Prostate gland (tissue), 2 donors: ENCODE measurements around the gene DNAH6.

Experiments used
- POLR2A ChIP-seq: fragments of 450-650 bp; IDR thresholded peaks from one replicate; pipeline ENCODE4 v1.6.1; 2016; ENCODE audit warnings: antibody characterized with exemption, mild to moderate bottlenecking
- POLR2AphosphoS5 ChIP-seq: sonication (generic); formaldehyde crosslinking; IDR thresholded peaks from one replicate; pipeline ENCODE4 v1.6.1; 2017; ENCODE audit warnings: antibody characterized with exemption
- TF ChIP-seq, protein P1 (sequence below), 4 experiments: fragments of 200-600 bp in 2 of 4; fragments of 450-650 bp in 2 of 4; sonication (generic) in 2 of 4; IDR thresholded peaks; 1 replicate in 3 of 4; 2 replicates in 1 of 4; pipeline ENCODE4 v1.5.1; 2016 to 2019; ENCODE audit warnings: antibody characterized with exemption in 4 of 4, mild to moderate bottlenecking in 2 of 4, moderate library complexity in 2 of 4

DNA sequence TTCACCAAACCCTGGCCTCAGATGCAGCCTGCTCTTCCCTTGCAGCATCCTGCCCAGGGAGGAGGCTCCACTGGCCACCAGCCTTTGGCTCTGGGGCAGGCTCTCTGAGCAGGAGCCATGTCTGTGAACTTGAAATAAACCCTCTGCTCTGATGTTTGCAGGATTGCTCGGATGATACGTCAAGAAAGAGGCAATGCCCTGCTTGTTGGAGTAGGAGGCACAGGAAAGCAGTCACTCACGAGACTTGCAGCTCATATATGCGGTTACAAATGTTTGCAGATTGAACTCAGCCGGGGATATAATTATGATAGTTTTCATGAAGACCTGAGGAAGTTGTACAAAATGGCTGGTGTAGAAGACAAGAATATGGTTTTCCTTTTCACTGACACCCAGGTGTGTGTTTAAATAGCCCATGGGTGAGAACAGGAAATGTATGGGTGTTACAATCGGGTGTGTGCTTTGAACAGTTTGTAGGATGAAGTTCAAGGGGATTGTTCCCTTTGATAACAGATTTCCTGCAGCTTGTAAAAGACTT lies 177.9 kb downstream of the DNAH6 start:
- TF ChIP-seq, protein P1, sequence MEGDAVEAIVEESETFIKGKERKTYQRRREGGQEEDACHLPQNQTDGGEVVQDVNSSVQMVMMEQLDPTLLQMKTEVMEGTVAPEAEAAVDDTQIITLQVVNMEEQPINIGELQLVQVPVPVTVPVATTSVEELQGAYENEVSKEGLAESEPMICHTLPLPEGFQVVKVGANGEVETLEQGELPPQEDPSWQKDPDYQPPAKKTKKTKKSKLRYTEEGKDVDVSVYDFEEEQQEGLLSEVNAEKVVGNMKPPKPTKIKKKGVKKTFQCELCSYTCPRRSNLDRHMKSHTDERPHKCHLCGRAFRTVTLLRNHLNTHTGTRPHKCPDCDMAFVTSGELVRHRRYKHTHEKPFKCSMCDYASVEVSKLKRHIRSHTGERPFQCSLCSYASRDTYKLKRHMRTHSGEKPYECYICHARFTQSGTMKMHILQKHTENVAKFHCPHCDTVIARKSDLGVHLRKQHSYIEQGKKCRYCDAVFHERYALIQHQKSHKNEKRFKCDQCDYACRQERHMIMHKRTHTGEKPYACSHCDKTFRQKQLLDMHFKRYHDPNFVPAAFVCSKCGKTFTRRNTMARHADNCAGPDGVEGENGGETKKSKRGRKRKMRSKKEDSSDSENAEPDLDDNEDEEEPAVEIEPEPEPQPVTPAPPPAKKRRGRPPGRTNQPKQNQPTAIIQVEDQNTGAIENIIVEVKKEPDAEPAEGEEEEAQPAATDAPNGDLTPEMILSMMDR (IDR thresholded peaks at IDR 0.05), result no peak
- no peak for TF ChIP-seq POLR2A
- TF ChIP-seq POLR2AphosphoS5, result no peak
